K562 (cell line): Measurements from ENCODE around the gene NUFIP2. TPM values are rescaled to one million over a fixed set of nuclear protein-coding genes. Genes with fewer than 3 reads are reported as not detected.

Experiments
- ARID1B ChIP-seq: fragments of 450-650 bp; IDR thresholded peaks from 2 replicates; pipeline ENCODE4 v1.6.1; 2016; ENCODE audit warnings: antibody characterized with exemption, mild to moderate bottlenecking, inconsistent platforms
- ARID2 ChIP-seq: fragments of 450-650 bp; IDR thresholded peaks from 2 replicates; pipeline ENCODE4 v1.6.1; 2017; ENCODE audit warnings: antibody characterized with exemption, mild to moderate bottlenecking
- BDP1 ChIP-seq: IDR thresholded peaks from 3 replicates; pipeline ENCODE4 v1.6.1; 2011; ENCODE audit not compliant: insufficient read length, insufficient read depth
- BHLHE40 ChIP-seq: IDR thresholded peaks from 2 replicates; pipeline ENCODE4 v1.6.1; 2011; ENCODE audit warnings: low read length, improper control_type of control experiment
- E2F5 ChIP-seq: sonication (generic); formaldehyde crosslinking; IDR thresholded peaks from 2 replicates; pipeline ENCODE4 v1.8.0; 2022; ENCODE audit warnings: mild to moderate bottlenecking, missing genetic modification reagents
- GABPA ChIP-seq: fragments of 200-800 bp; sonication (Bioruptor generic); conservative IDR thresholded peaks from 2 replicates; pipeline ENCODE4 v1.6.1; 2016; ENCODE audit warnings: low read depth, missing genetic modification characterization, missing compliant biosample characterization
- GMEB1 ChIP-seq: fragments of 250-450 bp; sonication (Bioruptor Pico); IDR thresholded peaks from 2 replicates; pipeline ENCODE4 v1.4.0; 2020; ENCODE audit warnings: mild to moderate bottlenecking
- HCFC1 ChIP-seq: IDR thresholded peaks from 2 replicates; pipeline ENCODE4 v1.6.1; 2012; ENCODE audit warnings: low read depth, low read length, improper control_type of control experiment
- HOXB6 ChIP-seq: fragments of 250-450 bp; sonication (Bioruptor Pico); IDR thresholded peaks from 2 replicates; pipeline ENCODE4 v1.5.1; 2022; ENCODE audit warnings: mild to moderate bottlenecking, borderline replicate concordance
- LEF1 ChIP-seq: fragments of 450-650 bp; IDR thresholded peaks from 2 replicates; pipeline ENCODE4 v1.6.1; 2016; ENCODE audit warnings: mild to moderate bottlenecking
- MBD2 ChIP-seq: sonication (generic); IDR thresholded peaks from 2 replicates; pipeline ENCODE4 v1.6.1; 2016; ENCODE audit warnings: low read depth, borderline replicate concordance
- MTA3 ChIP-seq: fragments of 450-650 bp; formaldehyde crosslinking; IDR thresholded peaks from 2 replicates; pipeline ENCODE4 v1.6.1; 2017; ENCODE audit warnings: mild to moderate bottlenecking, borderline replicate concordance
- NCOA1 ChIP-seq: fragments of 450-650 bp; IDR thresholded peaks from 2 replicates; pipeline ENCODE4 v1.6.1; 2016; ENCODE audit warnings: low read depth
- NFXL1 ChIP-seq: fragments of 450-650 bp; formaldehyde crosslinking; IDR thresholded peaks from 2 replicates; pipeline ENCODE4 v1.4.0; 2021; ENCODE audit warnings: mild to moderate bottlenecking
- SAFB2 ChIP-seq: fragments of 200-400 bp; formaldehyde crosslinking; IDR thresholded peaks from 2 replicates; pipeline ENCODE4 v1.6.1; 2018; ENCODE audit warnings: borderline replicate concordance, low read length, low read depth, moderate library complexity; ENCODE audit not compliant: severe bottlenecking
- SNIP1 ChIP-seq: fragments of 450-650 bp; IDR thresholded peaks from 2 replicates; pipeline ENCODE4 v1.7.1; 2017; ENCODE audit warnings: low read depth, mild to moderate bottlenecking
- ZBED1 ChIP-seq: IDR thresholded peaks from 2 replicates; pipeline ENCODE4 v1.6.1; 2014
- ZNF146 ChIP-seq: IDR thresholded peaks from one replicate; pipeline ENCODE4 v1.6.1; 2018; ENCODE audit warnings: missing compliant biosample characterization; ENCODE audit not compliant: unreplicated experiment
- ZNF589 ChIP-seq: fragments of 200-800 bp; sonication (Bioruptor generic); IDR thresholded peaks from 2 replicates; pipeline ENCODE4 v1.6.1; 2016; ENCODE audit warnings: low read depth, missing genetic modification characterization, missing compliant biosample characterization
- polyA plus RNA-seq, 8 experiments: library from polyadenylated mRNA; depleted of rRNA in 4 of 8; stranded (reverse) in 5 of 8; unstranded in 3 of 8; fragments of >200 nt; fragmentation: Nextera tagmentation in 2 of 8; fragmentation: Illumina TruSeq in 1 of 8; extraction: Ambion mirVana in 2 of 8; extraction: Trizol in 1 of 8; gene quantifications; 2 replicates each; pipeline versions ENCODE4 v1.2.1 to v1.2.3, GENCODE V29; 2011 to 2014; ENCODE audit warnings: inconsistent platforms in 1 of 8, missing spikeins in 1 of 8
- total RNA-seq, 7 experiments: library from RNA; depleted of rRNA in 6 of 7; stranded (reverse); fragments of >200 nt in 6 of 7; fragmentation: Illumina TruSeq in 2 of 7; extraction: Trizol in 2 of 7; gene quantifications; 2 replicates each; pipeline versions ENCODE4 v1.2.1 to v1.2.3, GENCODE V29; 2011 to 2021; ENCODE audit warnings: low replicate concordance in 1 of 7
- TF ChIP-seq, protein P1 (sequence below): fragments of 450-650 bp; IDR thresholded peaks from 2 replicates; pipeline ENCODE4 v1.6.1; 2017; ENCODE audit warnings: mild to moderate bottlenecking, moderate library complexity
- TF ChIP-seq, protein P2 (sequence below): fragments of 250-450 bp; sonication (Bioruptor Pico); IDR thresholded peaks from 2 replicates; pipeline ENCODE4 v1.9.0; 2021; ENCODE audit warnings: mild to moderate bottlenecking
- TF ChIP-seq, protein P3 (sequence below): fragments of 200-800 bp; sonication (Bioruptor generic); IDR thresholded peaks from 2 replicates; pipeline ENCODE4 v1.6.1; 2017; ENCODE audit warnings: missing genetic modification characterization, missing compliant biosample characterization
- TF ChIP-seq, protein P4 (sequence below): fragments of 450-650 bp; formaldehyde crosslinking; IDR thresholded peaks from 2 replicates; pipeline ENCODE4 v1.4.0; 2020; ENCODE audit warnings: mild to moderate bottlenecking

Gene NUFIP2
- total and polyA plus RNA-seq, 9 of the 15 experiments (the other 6 are each of a cell fraction or from before 2014, with no cell fraction given): 4.9 to 40.7 (median 18.5) TPM

GRCh38 chr17:29293890-29294579 lies at the start of gene NUFIP2 (continued):
- TF ChIP-seq E2F5 (CRISPR knock-in tag) (0 out of 2 replicates have a peak, but pooled peaks have one; percentile 52), ZBED1 (peak; percentile 45), NCOA1 (peak; percentile 75), GABPA (tag) (peak; percentile 74), HOXB6 (no peak), MBD2 (peak; percentile 89), SNIP1 (no peak), BDP1 (no peak), ARID1B (no peak; the same call in 1 of the 2 replicates), ZNF146 (CRISPR knock-in tag) (peak; percentile 40), NFXL1 (peak; percentile 27; the same call in 1 of the 2 replicates), ZNF589 (0 out of 2 replicates have a peak, but pooled peaks have one; percentile 72), MTA3 (peak; percentile 97), ARID2 (no peak), HCFC1 (peak; percentile 71), GMEB1 (CRISPR knock-in tag) (peak; percentile 64; the same call in 1 of the 2 replicates), SAFB2 (no peak), LEF1 (no peak), BHLHE40 (peak; percentile 22; the same call in 1 of the 2 replicates)
- TF ChIP-seq, protein P1, sequence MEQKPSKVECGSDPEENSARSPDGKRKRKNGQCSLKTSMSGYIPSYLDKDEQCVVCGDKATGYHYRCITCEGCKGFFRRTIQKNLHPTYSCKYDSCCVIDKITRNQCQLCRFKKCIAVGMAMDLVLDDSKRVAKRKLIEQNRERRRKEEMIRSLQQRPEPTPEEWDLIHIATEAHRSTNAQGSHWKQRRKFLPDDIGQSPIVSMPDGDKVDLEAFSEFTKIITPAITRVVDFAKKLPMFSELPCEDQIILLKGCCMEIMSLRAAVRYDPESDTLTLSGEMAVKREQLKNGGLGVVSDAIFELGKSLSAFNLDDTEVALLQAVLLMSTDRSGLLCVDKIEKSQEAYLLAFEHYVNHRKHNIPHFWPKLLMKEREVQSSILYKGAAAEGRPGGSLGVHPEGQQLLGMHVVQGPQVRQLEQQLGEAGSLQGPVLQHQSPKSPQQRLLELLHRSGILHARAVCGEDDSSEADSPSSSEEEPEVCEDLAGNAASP: no peak
- TF ChIP-seq, protein P2, sequence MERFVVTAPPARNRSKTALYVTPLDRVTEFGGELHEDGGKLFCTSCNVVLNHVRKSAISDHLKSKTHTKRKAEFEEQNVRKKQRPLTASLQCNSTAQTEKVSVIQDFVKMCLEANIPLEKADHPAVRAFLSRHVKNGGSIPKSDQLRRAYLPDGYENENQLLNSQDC: 0 out of 2 replicates have a peak, but pooled peaks have one; percentile 56
- TF ChIP-seq, protein P3, sequence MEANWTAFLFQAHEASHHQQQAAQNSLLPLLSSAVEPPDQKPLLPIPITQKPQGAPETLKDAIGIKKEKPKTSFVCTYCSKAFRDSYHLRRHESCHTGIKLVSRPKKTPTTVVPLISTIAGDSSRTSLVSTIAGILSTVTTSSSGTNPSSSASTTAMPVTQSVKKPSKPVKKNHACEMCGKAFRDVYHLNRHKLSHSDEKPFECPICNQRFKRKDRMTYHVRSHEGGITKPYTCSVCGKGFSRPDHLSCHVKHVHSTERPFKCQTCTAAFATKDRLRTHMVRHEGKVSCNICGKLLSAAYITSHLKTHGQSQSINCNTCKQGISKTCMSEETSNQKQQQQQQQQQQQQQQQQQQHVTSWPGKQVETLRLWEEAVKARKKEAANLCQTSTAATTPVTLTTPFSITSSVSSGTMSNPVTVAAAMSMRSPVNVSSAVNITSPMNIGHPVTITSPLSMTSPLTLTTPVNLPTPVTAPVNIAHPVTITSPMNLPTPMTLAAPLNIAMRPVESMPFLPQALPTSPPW (CRISPR knock-in tag): no peak; the same call in 1 of the 2 replicates
- TF ChIP-seq, protein P4, sequence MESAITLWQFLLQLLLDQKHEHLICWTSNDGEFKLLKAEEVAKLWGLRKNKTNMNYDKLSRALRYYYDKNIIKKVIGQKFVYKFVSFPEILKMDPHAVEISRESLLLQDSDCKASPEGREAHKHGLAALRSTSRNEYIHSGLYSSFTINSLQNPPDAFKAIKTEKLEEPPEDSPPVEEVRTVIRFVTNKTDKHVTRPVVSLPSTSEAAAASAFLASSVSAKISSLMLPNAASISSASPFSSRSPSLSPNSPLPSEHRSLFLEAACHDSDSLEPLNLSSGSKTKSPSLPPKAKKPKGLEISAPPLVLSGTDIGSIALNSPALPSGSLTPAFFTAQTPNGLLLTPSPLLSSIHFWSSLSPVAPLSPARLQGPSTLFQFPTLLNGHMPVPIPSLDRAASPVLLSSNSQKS (CRISPR knock-in tag): no peak
